HG03378 (cell line): ENCODE data around the gene MARS1.

Experiments used
- ATAC-seq: cut with Tn5 transposase; IDR thresholded peaks from one replicate; pipeline ENCODE4 v1.9.1; 2021; ENCODE audit warnings: mild to moderate bottlenecking, moderate library complexity; ENCODE audit not compliant: unreplicated experiment

The MARS1 gene

GRCh38 chr12:57470970-57471656 is 16.8 kb upstream of the MARS1 start:
- no peak for ATAC-seq

GRCh38 chr12:57471661-57472060 is 16.2 kb upstream of the MARS1 start:
- no peak for ATAC-seq

GRCh38 chr12:57472391-57472790 is 15.5 kb upstream of the MARS1 start:
- no peak for ATAC-seq

GRCh38 chr12:57473392-57473791 is 14.5 kb upstream of the MARS1 start:
- no peak for ATAC-seq

GRCh38 chr12:57473886-57474285 is 14.0 kb upstream of the MARS1 start:
- no peak for ATAC-seq

GRCh38 chr12:57474430-57474829 is 13.4 kb upstream of the MARS1 start:
- ATAC-seq = no peak

GRCh38 chr12:57474862-57475261 is 13.0 kb upstream of the MARS1 start:
- ATAC-seq = no peak

- peak; percentile 3 for ATAC-seq
Observed at GRCh38 chr12:57475271-57476161, 12.4 kb upstream of the MARS1 start.

- ATAC-seq = peak; percentile 38
Observed at GRCh38 chr12:57476162-57476992, 11.5 kb upstream of the MARS1 start.

- ATAC-seq = no peak
Observed at GRCh38 chr12:57476993-57477709, 10.7 kb upstream of the MARS1 start.

- ATAC-seq = peak; percentile 37
Observed at GRCh38 chr12:57477710-57478681, 9.9 kb upstream of the MARS1 start.

GRCh38 chr12:57479043-57479375 is 8.9 kb upstream of the MARS1 start:
- ATAC-seq = no peak

GRCh38 chr12:57479376-57480115 is 8.3 kb upstream of the MARS1 start, which contains the start of gene ARHGAP9:
Gene ARHGAP9 (minus strand): TSS chr12:57479866. CDS start chr12:57479406, 460 bp downstream.
- ATAC-seq = no peak

GRCh38 chr12:57481671-57482070 is 6.2 kb upstream of the MARS1 start:
- no peak for ATAC-seq

- no peak for ATAC-seq
Observed at GRCh38 chr12:57483466-57483865, 4.4 kb upstream of the MARS1 start.

GRCh38 chr12:57485695-57486094 is 2.2 kb upstream of the MARS1 start:
- ATAC-seq = no peak

- ATAC-seq = no peak
Observed at GRCh38 chr12:57487055-57487596, 742 bp upstream of the MARS1 start.

- no peak for ATAC-seq
Observed at GRCh38 chr12:57488402-57489156, 711 bp downstream of the MARS1 start.
